HCT116 (cell line): ENCODE data around the gene CPED1. TPM values are rescaled to one million over a fixed set of nuclear protein-coding genes. Genes with fewer than 3 reads are reported as not detected.

Source experiments
- ATAC-seq: fragments of 200-7000 bp; cut with Tn5 transposase; 2 replicates; pipeline ENCODE4 v1.9.1; 2020; ENCODE audit warnings: mild to moderate bottlenecking, moderate library complexity
- BruUV-seq: library from RNA; stranded (reverse); fragments of 400-500 nt; replicated peaks from 2 replicates; lab custom pipeline; 2021; lab: Mats Ljungman, UMichigan
- CTCF ChIA-PET: fragments of 300-600 bp; sonication (Branson Sonifier 250); formaldehyde crosslinking; loops from one replicate; lab custom pipeline; 2021; ENCODE audit warnings: antibody characterized with exemption; lab: Charles Lee
- POLR2A ChIA-PET: fragments of 300-600, 350-600 bp; sonication (Branson Sonifier 250); formaldehyde crosslinking; loops from one replicate; lab custom pipeline; 2021; ENCODE audit warnings: antibody characterized with exemption; lab: Charles Lee
- RAD21 ChIA-PET, 2 experiments: fragments of 300-600 bp; sonication (Branson Sonifier 250); formaldehyde crosslinking; loops; one replicate each; lab custom pipeline; 2023; ENCODE audit warnings: low total read pairs in 2 of 2; ENCODE audit not compliant: uncharacterized antibody in 2 of 2, unreplicated experiment in 2 of 2, low non-redundant PET in 1 of 2; lab: Charles Lee
- DNase-seq: peaks from one replicate; pipeline ENCODE4 v3.0.0-alpha.2; 2010; ENCODE audit warnings: low read depth, low spot score
- H2AFZ ChIP-seq: fragments of 200-600 bp; shearing (Covaris generic), sonication (generic); 2 replicates; pipeline ENCODE4 v1.6.1; 2017; ENCODE audit warnings: low read depth, mixed run types, mixed read lengths, antibody characterized with exemption, low read length; ENCODE audit not compliant: poor library complexity, severe bottlenecking
- H3K27ac ChIP-seq: 2 replicates; pipeline ENCODE4 v1.5.1; 2012; ENCODE audit warnings: low read depth, low read length
- H3K27me3 ChIP-seq: fragments of 200-600 bp; sonication (generic); 2 replicates; pipeline ENCODE4 v1.6.1; 2016; ENCODE audit warnings: mixed run types, low read length, mixed read lengths; ENCODE audit not compliant: insufficient read depth
- H3K36me3 ChIP-seq, 2 experiments: fragments of 200-500 bp in 1 of 2; fragments of 200-600 bp in 1 of 2; sonication (Bioruptor generic) in 1 of 2; sonication (generic) in 1 of 2; 2 replicates each; pipeline versions ENCODE4 v1.5.1 to v1.6.1; 2014 to 2016; ENCODE audit warnings: low read length in 2 of 2, inconsistent platforms in 1 of 2, mixed read lengths in 1 of 2, mixed run types in 1 of 2; ENCODE audit not compliant: insufficient read depth in 2 of 2, control insufficient read depth in 1 of 2
- H3K4me1 ChIP-seq, 2 experiments: fragments of 200-600 bp in 1 of 2; sonication (generic) in 1 of 2; 2 replicates each; pipeline versions ENCODE4 v1.5.1 to v1.6.1; 2012 to 2017; ENCODE audit warnings: low read length in 2 of 2, inconsistent platforms in 1 of 2, mild to moderate bottlenecking in 1 of 2, mixed read lengths in 1 of 2, mixed run types in 1 of 2, moderate library complexity in 1 of 2; ENCODE audit not compliant: insufficient read depth in 2 of 2, control insufficient read depth in 1 of 2
- H3K4me2 ChIP-seq: fragments of 200-600 bp; sonication (generic); 2 replicates; pipeline ENCODE4 v1.6.1; 2017; ENCODE audit warnings: mixed run types, low read length, mixed read lengths
- H3K4me3 ChIP-seq, 2 experiments: fragments of 200-600 bp in 1 of 2; sonication (generic) in 1 of 2; replicated peaks in 1 of 2; 2 replicates each; pipeline ENCODE4 v1.5.1; 2011 to 2016; ENCODE audit warnings: low read length in 2 of 2, control low read depth in 1 of 2, low read depth in 1 of 2, mild to moderate bottlenecking in 1 of 2, mixed read lengths in 1 of 2, mixed run types in 1 of 2
- H3K79me2 ChIP-seq: fragments of 200-600 bp; sonication (generic); 2 replicates; pipeline ENCODE4 v1.6.1; 2017; ENCODE audit warnings: mild to moderate bottlenecking, mixed run types, low read length, moderate library complexity, mixed read lengths; ENCODE audit not compliant: insufficient read depth
- H3K9ac ChIP-seq: fragments of 200-600 bp; sonication (generic); 2 replicates; pipeline ENCODE4 v1.6.1; 2016; ENCODE audit warnings: low read length, mixed read lengths
- H3K9me2 ChIP-seq: fragments of 200-600 bp; sonication (generic), shearing (Covaris generic); 2 replicates; pipeline ENCODE4 v1.6.1; 2017; ENCODE audit warnings: mixed run types, mild to moderate bottlenecking, moderate library complexity; ENCODE audit not compliant: insufficient read depth
- H3K9me3 ChIP-seq, 2 experiments: fragments of 200-500 bp in 1 of 2; fragments of 200-600 bp in 1 of 2; sonication (Bioruptor generic) in 1 of 2; sonication (generic) in 1 of 2; 2 replicates each; pipeline ENCODE4 v1.6.1; 2014 to 2017; ENCODE audit warnings: low read length in 2 of 2, mixed read lengths in 2 of 2, inconsistent platforms in 1 of 2, low read depth in 1 of 2, mild to moderate bottlenecking in 1 of 2, mixed run types in 1 of 2, moderate library complexity in 1 of 2; ENCODE audit not compliant: control insufficient read depth in 1 of 2, insufficient read depth in 1 of 2
- H4K20me1 ChIP-seq: fragments of 200-600 bp; sonication (generic), shearing (Covaris generic); 2 replicates; pipeline ENCODE4 v1.6.1; 2017; ENCODE audit warnings: mixed run types, mild to moderate bottlenecking, moderate library complexity; ENCODE audit not compliant: insufficient read depth
- CEBPB ChIP-seq: IDR thresholded peaks from 2 replicates; pipeline ENCODE4 v1.6.1; 2012; ENCODE audit warnings: low read depth
- EGR1 ChIP-seq: IDR thresholded peaks from 2 replicates; pipeline ENCODE4 v1.6.1; 2012; ENCODE audit warnings: low read depth
- ELF1 ChIP-seq: IDR thresholded peaks from 2 replicates; pipeline ENCODE4 v1.6.1; 2012; ENCODE audit warnings: low read depth, borderline replicate concordance
- EZH2 ChIP-seq: fragments of 200-600 bp; sonication (generic); IDR thresholded peaks from 2 replicates; pipeline ENCODE4 v1.6.1; 2017; ENCODE audit warnings: antibody characterized with exemption, mixed run types
- FOSL1 ChIP-seq: IDR thresholded peaks from 2 replicates; pipeline ENCODE4 v1.6.1; 2012; ENCODE audit warnings: low read depth
- JUND ChIP-seq: IDR thresholded peaks from 2 replicates; pipeline ENCODE4 v1.6.1; 2012
- POLR2A ChIP-seq: IDR thresholded peaks from 2 replicates; pipeline ENCODE4 v1.7.0; 2011; ENCODE audit warnings: borderline replicate concordance; ENCODE audit not compliant: insufficient read depth, insufficient read length; ENCODE audit errors: extremely low read depth
- POLR2AphosphoS5 ChIP-seq: IDR thresholded peaks from 2 replicates; pipeline ENCODE4 v1.6.1; 2011; ENCODE audit warnings: mild to moderate bottlenecking, low read depth, low read length, moderate library complexity
- TCF7L2 ChIP-seq: IDR thresholded peaks from 2 replicates; pipeline ENCODE4 v1.7.0; 2011; ENCODE audit warnings: borderline replicate concordance, inconsistent platforms; ENCODE audit not compliant: insufficient read depth, insufficient read length; ENCODE audit errors: extremely low read depth
- ZFX ChIP-seq: fragments of 450-650 bp; IDR thresholded peaks from 2 replicates; pipeline ENCODE4 v1.6.1; 2017
- ZNF274 ChIP-seq: fragments of 200-500 bp; sonication (Bioruptor generic); IDR thresholded peaks from 2 replicates; pipeline ENCODE4 v1.6.1; 2014; ENCODE audit warnings: mild to moderate bottlenecking, low read depth, low read length, inconsistent platforms
- intact Hi-C: fragments of 100-400 bp; cut with micrococcal nuclease; formaldehyde crosslinking; loops from 2 replicates; pipeline ENCODE4 v1.10.0; 2022
- total RNA-seq: library from RNA; stranded (reverse); gene quantifications from one replicate; pipeline ENCODE4 v1.2.1, GENCODE V29; 2021; ENCODE audit not compliant: unreplicated experiment
- TF ChIP-seq, protein P1 (sequence below): IDR thresholded peaks from 2 replicates; pipeline ENCODE4 v1.6.1; 2012
- TF ChIP-seq, protein P2 (sequence below): IDR thresholded peaks from 2 replicates; pipeline ENCODE4 v1.6.1; 2012; ENCODE audit warnings: low read depth
- TF ChIP-seq, protein P3 (sequence below): IDR thresholded peaks from 2 replicates; pipeline ENCODE4 v1.6.1; 2012

Gene CPED1
- total RNA-seq, 1 experiment from 2014 or later, result 1.2 TPM

DNA sequence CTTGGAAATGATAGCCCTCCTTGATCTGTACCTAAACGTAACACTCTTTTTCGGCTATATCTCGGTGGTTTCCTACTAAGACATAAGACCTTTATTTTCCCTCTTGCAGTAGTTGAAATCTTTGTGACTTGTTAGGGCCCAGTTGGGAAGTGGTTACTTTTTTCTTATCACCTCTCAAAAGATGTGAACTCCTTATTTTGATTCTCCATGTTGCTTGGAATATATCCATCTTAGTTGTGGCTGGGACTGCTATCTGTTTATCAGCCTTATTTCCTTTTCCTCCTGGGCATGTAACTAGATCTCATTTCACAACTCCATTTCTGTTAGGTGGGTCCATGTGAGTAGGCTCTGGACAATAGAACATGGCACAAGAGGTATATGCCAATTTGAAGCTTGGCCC is 4.1 kb upstream of the CPED1 start:
- no peak overlapping the region for H3K4me2 ChIP-seq
- peaks cover 0 to 15% of the 10 kb centered on the region in 2 experiments; a peak in 1 of 4 replicates for H3K4me1 ChIP-seq
- ChIA-PET POLR2A (no interaction called here), RAD21 (no interaction called here), CTCF (no interaction called here)
- H3K27me3 ChIP-seq, result no peaks in the 10 kb centered on the region
- no peak for TF ChIP-seq EGR1
- TF ChIP-seq, protein P1, sequence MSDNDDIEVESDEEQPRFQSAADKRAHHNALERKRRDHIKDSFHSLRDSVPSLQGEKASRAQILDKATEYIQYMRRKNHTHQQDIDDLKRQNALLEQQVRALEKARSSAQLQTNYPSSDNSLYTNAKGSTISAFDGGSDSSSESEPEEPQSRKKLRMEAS, result no peak
- TF ChIP-seq TCF7L2, result no peak
- intact Hi-C loops, result loop anchor here (10.0 kb wide), 2 partner anchors 350 to 560 kb away; no protein-coding TSS in a partner anchor
- no peak overlapping the region for H2AFZ ChIP-seq
- no peaks in the 10 kb centered on the region for H3K9me3 ChIP-seq
- no peaks in the 10 kb centered on the region for H3K36me3 ChIP-seq
- no peak overlapping the region for H3K4me3 ChIP-seq
- H3K9me2 ChIP-seq, result no peaks in the 10 kb centered on the region
- H3K9ac ChIP-seq, result no peak overlapping the region
- ATAC-seq, result no peak
- no peaks in the 10 kb centered on the region for H3K79me2 ChIP-seq
- DNase-seq, result no peak
- no peak overlapping the region for H3K27ac ChIP-seq
- BruUV-seq, result no TSS peak
- no peaks in the 10 kb centered on the region for H4K20me1 ChIP-seq

DNA sequence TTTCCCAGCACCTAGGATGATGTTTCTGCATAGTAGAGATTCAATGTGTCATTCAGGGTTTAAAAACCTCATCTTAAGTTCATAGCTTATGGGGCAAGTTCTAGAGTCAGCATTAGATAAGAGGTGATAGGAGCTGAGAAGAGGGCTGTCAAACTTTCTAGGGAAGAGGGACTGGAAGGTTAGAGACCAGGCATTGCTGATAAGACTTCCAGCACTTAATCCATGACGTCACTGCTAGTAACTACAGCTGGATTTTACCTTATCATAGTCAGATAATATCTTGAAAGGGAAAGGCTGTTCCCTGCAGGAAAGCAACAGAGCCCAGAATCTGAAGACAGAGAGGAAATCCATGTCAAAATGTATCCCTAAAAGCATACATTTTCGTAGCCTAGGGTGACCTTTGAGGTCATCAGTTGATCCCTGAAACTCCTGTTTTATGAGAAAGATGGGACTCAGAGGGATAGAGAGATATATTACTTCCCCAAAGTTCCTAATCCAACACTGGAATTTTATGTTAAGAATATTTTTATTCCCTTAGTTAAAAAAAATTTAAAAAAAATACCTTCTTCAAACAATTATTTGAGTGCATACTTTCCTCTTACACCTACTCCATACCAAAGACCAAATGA is 3.3 kb upstream of the CPED1 start:
- H3K27ac ChIP-seq, result no peak overlapping the region
- no peak for DNase-seq
- TF ChIP-seq ZFX (no peak), POLR2AphosphoS5 (no peak), EZH2 (no peak), TCF7L2 (no peak), ELF1 (no peak), ZNF274 (no peak), JUND (no peak), POLR2A (no peak), FOSL1 (no peak), CEBPB (no peak)
- TF ChIP-seq, protein P2, sequence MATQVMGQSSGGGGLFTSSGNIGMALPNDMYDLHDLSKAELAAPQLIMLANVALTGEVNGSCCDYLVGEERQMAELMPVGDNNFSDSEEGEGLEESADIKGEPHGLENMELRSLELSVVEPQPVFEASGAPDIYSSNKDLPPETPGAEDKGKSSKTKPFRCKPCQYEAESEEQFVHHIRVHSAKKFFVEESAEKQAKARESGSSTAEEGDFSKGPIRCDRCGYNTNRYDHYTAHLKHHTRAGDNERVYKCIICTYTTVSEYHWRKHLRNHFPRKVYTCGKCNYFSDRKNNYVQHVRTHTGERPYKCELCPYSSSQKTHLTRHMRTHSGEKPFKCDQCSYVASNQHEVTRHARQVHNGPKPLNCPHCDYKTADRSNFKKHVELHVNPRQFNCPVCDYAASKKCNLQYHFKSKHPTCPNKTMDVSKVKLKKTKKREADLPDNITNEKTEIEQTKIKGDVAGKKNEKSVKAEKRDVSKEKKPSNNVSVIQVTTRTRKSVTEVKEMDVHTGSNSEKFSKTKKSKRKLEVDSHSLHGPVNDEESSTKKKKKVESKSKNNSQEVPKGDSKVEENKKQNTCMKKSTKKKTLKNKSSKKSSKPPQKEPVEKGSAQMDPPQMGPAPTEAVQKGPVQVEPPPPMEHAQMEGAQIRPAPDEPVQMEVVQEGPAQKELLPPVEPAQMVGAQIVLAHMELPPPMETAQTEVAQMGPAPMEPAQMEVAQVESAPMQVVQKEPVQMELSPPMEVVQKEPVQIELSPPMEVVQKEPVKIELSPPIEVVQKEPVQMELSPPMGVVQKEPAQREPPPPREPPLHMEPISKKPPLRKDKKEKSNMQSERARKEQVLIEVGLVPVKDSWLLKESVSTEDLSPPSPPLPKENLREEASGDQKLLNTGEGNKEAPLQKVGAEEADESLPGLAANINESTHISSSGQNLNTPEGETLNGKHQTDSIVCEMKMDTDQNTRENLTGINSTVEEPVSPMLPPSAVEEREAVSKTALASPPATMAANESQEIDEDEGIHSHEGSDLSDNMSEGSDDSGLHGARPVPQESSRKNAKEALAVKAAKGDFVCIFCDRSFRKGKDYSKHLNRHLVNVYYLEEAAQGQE, result no peak
- TF ChIP-seq, protein P3, sequence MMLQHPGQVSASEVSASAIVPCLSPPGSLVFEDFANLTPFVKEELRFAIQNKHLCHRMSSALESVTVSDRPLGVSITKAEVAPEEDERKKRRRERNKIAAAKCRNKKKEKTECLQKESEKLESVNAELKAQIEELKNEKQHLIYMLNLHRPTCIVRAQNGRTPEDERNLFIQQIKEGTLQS, result no peak
- TF ChIP-seq, protein P1, result no peak
- peaks cover 0 to 15% of the 10 kb centered on the region in 2 experiments; a peak in 1 of 4 replicates for H3K4me1 ChIP-seq
- H3K9me2 ChIP-seq, result no peaks in the 10 kb centered on the region
- no peak overlapping the region for H3K4me2 ChIP-seq
- no peaks in the 10 kb centered on the region for H3K36me3 ChIP-seq
- no peak overlapping the region for H2AFZ ChIP-seq
- no peaks in the 10 kb centered on the region for H3K9me3 ChIP-seq
- no peaks in the 10 kb centered on the region for H3K79me2 ChIP-seq
- BruUV-seq, result no TSS peak
- no peaks in the 10 kb centered on the region for H3K27me3 ChIP-seq
- RAD21 ChIA-PET, result no interaction called here
- no peak for ATAC-seq
- CTCF ChIA-PET, result no interaction called here
- no peaks in the 10 kb centered on the region for H4K20me1 ChIP-seq
- H3K9ac ChIP-seq, result no peak overlapping the region
- intact Hi-C loops, result loop anchor here (10.0 kb wide), 2 partner anchors 350 to 560 kb away; no protein-coding TSS in a partner anchor
- no peak overlapping the region for H3K4me3 ChIP-seq
- POLR2A ChIA-PET, result no interaction called here
